Panc1 (cell line): Measurements from ENCODE around the gene AGPAT3. TPM values are rescaled to one million over a fixed set of nuclear protein-coding genes. Genes with fewer than 3 reads are reported as not detected.

Experiments used
- ATAC-seq: fragments of 200-7000 bp; cut with Tn5 transposase; 2 replicates; pipeline ENCODE4 v1.9.1; 2020; ENCODE audit warnings: mild to moderate bottlenecking, moderate library complexity
- BruUV-seq: library from RNA; stranded (reverse); fragments of 400-500 nt; replicated peaks from 2 replicates; lab custom pipeline; 2021; lab: Mats Ljungman, UMichigan
- CTCF ChIA-PET: fragments of 300-600 bp; sonication (Branson Sonifier 250); formaldehyde crosslinking; loops from one replicate; lab custom pipeline; 2022; ENCODE audit warnings: antibody characterized with exemption; lab: Charles Lee
- POLR2A ChIA-PET: fragments of 300-600 bp; sonication (Branson Sonifier 250); formaldehyde crosslinking; loops from one replicate; lab custom pipeline; 2022; ENCODE audit warnings: antibody characterized with exemption; lab: Charles Lee
- DNase-seq: peaks from one replicate; pipeline ENCODE4 v3.0.0-alpha.2; 2010; ENCODE audit warnings: low read depth, low spot score
- H3K27ac ChIP-seq: 2 replicates; pipeline ENCODE4 v1.5.1; 2011; ENCODE audit warnings: mild to moderate bottlenecking, low read length, inconsistent platforms
- H3K27me3 ChIP-seq: fragments of 200-500 bp; sonication (Bioruptor generic); 2 replicates; pipeline ENCODE4 v1.6.0; 2014; ENCODE audit warnings: low read length, inconsistent platforms; ENCODE audit not compliant: control insufficient read depth, insufficient read depth
- H3K36me3 ChIP-seq: fragments of 200-500 bp; sonication (Bioruptor generic); 2 replicates; pipeline ENCODE4 v1.5.1; 2014; ENCODE audit warnings: inconsistent platforms, mild to moderate bottlenecking, low read length, moderate library complexity; ENCODE audit not compliant: control insufficient read depth, insufficient read depth
- H3K4me1 ChIP-seq: 2 replicates; pipeline ENCODE4 v1.5.1; 2011; ENCODE audit warnings: inconsistent platforms, mild to moderate bottlenecking, low read length, moderate library complexity; ENCODE audit not compliant: control insufficient read depth, insufficient read depth
- H3K4me3 ChIP-seq, 2 experiments: 2 replicates each; pipeline ENCODE4 v1.5.1; 2011 to 2012; ENCODE audit warnings: low read depth in 2 of 2, low read length in 2 of 2, mild to moderate bottlenecking in 2 of 2, inconsistent platforms in 1 of 2, moderate library complexity in 1 of 2
- H3K9me3 ChIP-seq: fragments of 200-500 bp; sonication (Bioruptor generic); 2 replicates; pipeline ENCODE4 v1.5.1; 2014; ENCODE audit warnings: low read depth, mild to moderate bottlenecking, inconsistent platforms, low read length, moderate library complexity; ENCODE audit not compliant: control insufficient read depth, insufficient read depth
- CTCF ChIP-seq: fragments of 450-650 bp; IDR thresholded peaks from 2 replicates; pipeline ENCODE4 v1.5.1; 2017; ENCODE audit warnings: mild to moderate bottlenecking
- POLR2AphosphoS5 ChIP-seq: IDR thresholded peaks from 2 replicates; pipeline ENCODE4 v1.6.1; 2012; ENCODE audit warnings: mild to moderate bottlenecking, low read depth, low read length, moderate library complexity
- REST ChIP-seq, 2 experiments: IDR thresholded peaks; 2 replicates each; pipeline ENCODE4 v1.6.1; 2011 to 2012; ENCODE audit warnings: low read depth in 2 of 2, control low read depth in 1 of 2, low read length in 1 of 2, mild to moderate bottlenecking in 1 of 2, moderate library complexity in 1 of 2; ENCODE audit not compliant: insufficient read depth in 1 of 2
- SIN3A ChIP-seq: IDR thresholded peaks from 2 replicates; pipeline ENCODE4 v1.6.1; 2012; ENCODE audit warnings: low read depth, mild to moderate bottlenecking, low read length, moderate library complexity, borderline replicate concordance; ENCODE audit not compliant: insufficient read depth
- TCF7L2 ChIP-seq: IDR thresholded peaks from 2 replicates; pipeline ENCODE4 v1.6.1; 2011; ENCODE audit warnings: mild to moderate bottlenecking, low read depth, low read length, inconsistent platforms
- in situ Hi-C: cut with HindIII; loops from 2 replicates; pipeline ENCODE4 v1.10.0; 2016; ENCODE audit warnings: low sequenced_read_pairs, low pct_unique_long_range_greater_than_20kb
- intact Hi-C: fragments of 100-400 bp; cut with micrococcal nuclease; formaldehyde crosslinking; loops from one replicate; pipeline ENCODE4 v1.10.0; 2022; ENCODE audit not compliant: unreplicated experiment
- total RNA-seq: library from RNA; stranded (reverse); gene quantifications from one replicate; pipeline ENCODE4 v1.2.1, GENCODE V29; 2021; ENCODE audit not compliant: unreplicated experiment

Gene AGPAT3
- total RNA-seq, 1 experiment from 2014 or later = 40.1 TPM

GRCh38 chr21:43930848-43931375, 65.9 kb downstream of the AGPAT3 start:
- H3K36me3 ChIP-seq = no peaks in the 10 kb centered on the region
- ChIA-PET POLR2A (interaction anchor here (0.6 kb wide), 1 partner anchor 112 kb away, joined by 10 read pairs; no protein-coding TSS in a partner anchor), CTCF (interaction anchor here (0.6 to 0.7 kb wide), 2 partner anchors 37 to 113 kb away, joined by 3 to 4 read pairs; no protein-coding TSS in a partner anchor)
- TF ChIP-seq REST (IDR thresholded peaks at IDR 0.05; ENCODE audit: insufficient read depth in 1 of 2, low read depth in 2 of 2, low read length in 1 of 2) (no peak), POLR2AphosphoS5 (no peak), SIN3A (no peak), TCF7L2 (no peak), CTCF (no peak)
- in situ Hi-C loops = no loop called here
- H3K4me1 ChIP-seq = no peaks in the 10 kb centered on the region
- DNase-seq = no peak
- ATAC-seq = no peak
- intact Hi-C loops = no loop called here
- no peaks in the 10 kb centered on the region for H3K9me3 ChIP-seq
- H3K4me3 ChIP-seq = no peak overlapping the region
- no peaks in the 10 kb centered on the region for H3K27me3 ChIP-seq
- no TSS peak for BruUV-seq
- H3K27ac ChIP-seq = no peak overlapping the region

GRCh38 chr21:43931489-43931888, 66.5 kb downstream of the AGPAT3 start:
- no peaks in the 10 kb centered on the region for H3K4me1 ChIP-seq
- in situ Hi-C loops (no loop called here), intact Hi-C loops (no loop called here)
- H3K9me3 ChIP-seq = no peaks in the 10 kb centered on the region
- no peaks in the 10 kb centered on the region for H3K36me3 ChIP-seq
- no peaks in the 10 kb centered on the region for H3K27me3 ChIP-seq
- no TSS peak for BruUV-seq
- H3K27ac ChIP-seq = no peak overlapping the region
- TF ChIP-seq SIN3A (no peak), TCF7L2 (no peak), CTCF (no peak), REST (IDR thresholded peaks at IDR 0.05; ENCODE audit: insufficient read depth in 1 of 2, low read depth in 2 of 2, low read length in 1 of 2) (no peak), POLR2AphosphoS5 (no peak)
- ChIA-PET POLR2A (interaction anchor here (0.6 kb wide), 1 partner anchor 113 kb away, joined by 10 read pairs; no protein-coding TSS in a partner anchor), CTCF (interaction anchor here (0.6 to 0.7 kb wide), 3 partner anchors 18 to 114 kb away, joined by 3 to 4 read pairs (median 4); no protein-coding TSS in a partner anchor)
- no peak for ATAC-seq
- no peak for DNase-seq
- H3K4me3 ChIP-seq = no peak overlapping the region
